ENCODE data around the gene TBXAS1.

TBXAS1 gene

DNA sequence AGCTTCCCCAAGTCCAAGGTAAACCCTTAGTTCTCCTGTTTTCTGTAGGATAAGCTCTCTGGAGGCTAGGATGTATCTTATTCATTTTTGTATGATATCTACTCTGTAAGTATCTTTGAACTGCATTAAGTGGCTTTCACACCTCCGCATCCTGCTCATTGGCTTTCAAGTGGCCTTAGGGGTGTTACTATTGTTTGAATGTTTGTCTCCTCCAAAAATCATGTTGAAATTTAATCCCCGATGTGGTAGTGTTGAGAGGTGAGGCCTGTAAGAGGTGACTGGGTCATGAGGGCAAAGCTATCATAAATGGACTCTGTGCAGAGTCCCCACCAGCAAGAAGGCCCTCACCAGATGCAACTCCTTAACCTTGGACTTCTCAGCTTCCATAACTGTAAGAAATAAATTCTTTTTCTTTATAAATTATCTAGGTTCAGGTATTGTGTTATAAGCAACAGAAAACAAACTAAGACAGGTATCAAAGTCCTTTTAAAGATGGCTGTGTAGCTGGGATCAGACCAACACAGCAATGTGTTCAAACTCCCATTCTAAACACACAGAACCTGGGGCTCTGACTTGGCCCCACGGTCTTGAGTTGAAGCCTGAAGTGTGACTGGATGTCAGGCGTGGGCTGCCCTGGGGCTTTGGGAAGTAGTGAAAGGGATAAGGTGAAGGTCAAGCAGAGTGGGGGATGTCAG, 25.9 kb downstream of the TBXAS1 start:
- DNase-seq (ENCODE audit: low read depth in 2 of 2) = no peak

DNA sequence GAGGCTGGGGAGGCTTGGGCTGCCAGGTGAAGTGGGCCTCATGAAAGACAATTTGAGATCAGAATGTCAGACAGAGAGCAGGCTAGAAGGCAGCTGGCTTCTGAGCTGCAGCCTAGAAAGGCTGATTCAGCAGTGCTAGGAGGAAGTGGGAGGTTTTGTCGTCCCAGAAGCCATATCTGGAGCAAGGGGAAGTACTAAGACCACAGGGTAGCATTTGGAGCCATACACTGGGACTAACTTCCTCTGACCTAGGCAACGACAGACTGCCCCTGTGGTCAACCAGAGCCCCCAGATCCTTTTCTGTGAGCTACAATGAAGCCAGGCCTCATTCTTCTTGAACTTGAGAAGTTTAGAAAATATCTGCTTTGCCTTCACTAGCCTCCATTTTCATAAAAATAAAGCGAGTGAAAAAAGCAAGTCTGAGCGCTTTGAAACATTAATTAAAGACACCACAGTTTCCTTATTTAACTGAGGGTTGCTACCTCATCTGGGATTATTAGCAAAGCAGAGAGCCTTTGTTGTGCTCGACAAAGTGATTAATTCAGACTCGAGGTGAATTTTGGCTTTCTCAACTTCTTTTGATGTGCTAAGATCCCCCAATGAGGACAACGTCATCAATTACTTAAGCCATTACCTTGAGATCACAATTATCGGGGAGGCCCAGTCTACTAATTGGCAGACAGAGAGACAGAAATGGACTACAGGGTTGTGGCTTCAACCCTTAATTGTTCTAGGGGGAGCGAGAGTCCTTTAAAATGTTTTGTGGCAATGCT, 26.6 kb downstream of the TBXAS1 start:
- DNase-seq (ENCODE audit: low read depth in 2 of 2) = no peak

DNA sequence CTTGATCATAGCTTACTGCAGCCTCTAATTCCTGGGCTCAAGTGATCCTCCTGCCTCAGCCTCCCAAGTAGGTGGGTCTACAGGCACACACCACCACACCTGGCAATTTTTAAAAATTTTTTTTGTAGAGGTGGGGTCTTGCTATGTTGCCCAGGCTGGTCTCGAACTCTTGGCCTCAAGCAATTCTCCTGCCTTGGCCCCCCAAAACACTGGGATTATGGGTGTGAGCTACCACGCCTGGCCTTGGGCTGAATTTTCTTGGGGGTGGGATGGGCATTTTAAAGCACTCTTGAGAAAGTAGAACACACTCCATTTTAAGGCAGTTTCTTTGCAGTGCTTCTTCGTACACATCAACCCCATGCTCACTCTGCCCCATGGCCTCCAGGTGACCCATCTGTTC, 28.7 kb downstream of the TBXAS1 start:
- no peak for DNase-seq (ENCODE audit: low read depth in 2 of 2)

DNA sequence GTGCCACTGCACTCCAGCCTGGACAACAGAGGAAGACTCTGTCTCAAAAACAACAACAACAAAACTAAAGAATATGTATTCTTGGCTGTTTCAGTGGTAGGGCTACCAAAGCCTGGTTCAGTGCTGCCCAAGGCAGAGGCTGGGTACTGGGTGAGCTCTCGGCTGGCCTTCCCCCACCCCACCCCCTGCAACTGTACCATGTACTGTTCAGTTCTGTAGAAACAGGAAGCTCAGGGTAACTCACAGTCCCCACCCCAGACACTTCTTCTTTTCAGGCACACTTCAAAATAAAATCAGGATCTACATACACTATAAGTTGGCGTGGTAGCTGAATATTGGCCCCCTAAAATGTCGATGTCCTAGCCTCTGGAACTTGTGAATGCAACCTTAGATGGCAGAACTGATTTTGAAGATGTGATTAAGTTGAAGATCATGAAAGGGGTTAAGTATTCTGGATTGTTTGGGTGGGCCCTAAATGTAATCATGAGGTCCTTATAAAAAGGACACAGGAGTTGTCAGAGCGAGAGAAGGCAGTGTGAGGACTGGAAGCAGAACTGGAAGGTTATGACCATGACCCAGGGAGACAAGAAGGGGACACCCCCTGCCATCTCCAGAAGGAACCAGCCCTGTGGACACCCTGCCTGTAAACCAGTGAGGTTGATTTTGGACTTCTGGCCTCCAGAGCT, 31.2 kb downstream of the TBXAS1 start:
- no peak for DNase-seq (ENCODE audit: low read depth in 2 of 2)

DNA sequence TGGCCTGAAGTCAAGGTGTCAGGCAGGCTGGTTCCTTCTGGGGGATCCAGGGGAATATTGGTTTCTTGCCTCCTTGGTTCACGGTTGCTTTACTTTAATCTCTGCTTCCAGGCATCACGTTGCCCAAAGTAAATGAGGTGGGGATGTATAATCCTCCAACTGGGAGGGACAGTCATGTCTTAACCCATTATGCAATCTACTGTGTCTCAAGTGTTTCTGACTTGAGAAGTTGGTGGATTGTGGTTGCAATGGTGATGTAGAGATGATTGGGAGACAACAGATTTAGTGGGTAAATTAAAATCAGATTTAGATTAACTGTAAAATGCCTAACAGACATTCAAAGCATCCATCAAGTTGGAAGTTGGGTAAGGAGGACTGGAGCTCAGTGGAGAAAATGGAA, 32.7 kb downstream of the TBXAS1 start:
- DNase-seq (ENCODE audit: low read depth in 2 of 2) = no peak

DNA sequence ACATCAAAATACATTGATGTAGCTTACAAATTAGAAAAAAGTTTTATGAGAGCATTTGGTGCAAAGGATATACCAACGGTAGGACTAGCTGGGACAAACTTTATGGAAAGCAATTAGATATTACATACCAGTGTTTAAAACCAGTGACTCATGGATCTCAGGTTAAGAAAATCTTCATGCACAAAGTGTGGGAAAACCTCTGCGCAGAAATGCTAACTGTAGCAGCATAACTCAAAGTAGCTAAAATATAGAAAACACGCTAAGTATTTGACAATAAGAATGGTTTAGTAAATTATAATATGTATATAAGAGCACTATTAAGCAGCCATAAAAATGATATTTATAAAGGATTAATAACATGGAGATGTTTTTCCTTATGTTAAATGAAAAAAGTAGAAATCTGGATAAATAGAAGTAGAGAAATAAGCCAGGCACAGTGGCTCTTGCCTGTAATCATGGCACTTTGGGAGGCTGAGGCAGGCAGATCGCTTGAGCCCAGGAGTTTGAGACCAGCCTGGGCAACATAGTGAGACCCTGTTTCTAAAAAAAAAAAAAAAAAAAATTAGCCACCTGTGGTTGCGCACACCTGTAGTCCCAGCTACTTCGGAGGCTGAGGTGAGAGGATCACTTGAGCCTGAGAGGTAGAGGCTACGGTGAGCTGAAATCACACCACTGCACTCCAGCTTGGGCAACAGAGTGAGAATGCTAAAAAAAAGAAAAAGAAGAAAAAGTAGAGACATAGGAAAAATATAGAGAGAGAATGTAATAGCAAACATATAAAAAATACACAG, 37.2 kb downstream of the TBXAS1 start:
- DNase-seq (ENCODE audit: low read depth in 2 of 2) = no peak

DNA sequence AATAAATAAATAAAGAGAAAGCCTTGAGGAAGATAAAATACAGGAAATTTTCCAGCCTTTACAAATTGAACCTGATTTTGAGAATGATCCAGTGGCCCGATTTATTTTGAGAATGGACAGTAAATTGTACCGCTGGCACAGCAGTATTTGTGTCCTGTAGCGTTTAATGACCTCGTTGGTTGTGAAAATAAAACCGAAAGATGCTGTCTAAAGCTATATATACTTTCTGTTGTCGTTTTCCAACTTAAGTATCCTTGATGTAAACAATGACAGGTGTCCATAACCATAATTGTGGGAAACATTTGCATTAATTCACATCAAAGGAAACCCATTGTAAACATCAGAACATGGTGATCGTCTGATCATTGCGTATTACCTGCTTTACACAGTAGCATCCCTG, 38.8 kb downstream of the TBXAS1 start:
- DNase-seq (ENCODE audit: low read depth in 2 of 2) = no peak

DNA sequence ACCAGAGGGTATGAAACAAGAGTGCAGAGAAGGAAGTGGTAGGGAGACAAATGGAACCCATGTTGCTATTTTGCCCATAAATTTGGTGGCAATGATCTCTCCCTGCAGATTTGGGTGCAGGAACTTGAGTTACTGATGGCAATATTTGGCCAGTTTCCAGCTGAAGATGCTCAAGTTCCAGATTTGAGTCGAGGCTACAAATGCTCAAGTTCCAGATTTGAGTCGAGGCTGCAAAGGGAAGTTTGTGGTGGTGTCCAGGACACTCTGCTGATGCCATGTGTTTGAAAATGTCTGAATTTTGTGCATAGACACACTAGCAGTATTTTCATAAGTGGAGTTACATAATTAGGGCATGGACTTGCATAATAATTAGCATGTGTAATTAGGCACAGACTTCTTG, 40.8 kb downstream of the TBXAS1 start:
- no peak for DNase-seq (ENCODE audit: low read depth in 2 of 2)

DNA sequence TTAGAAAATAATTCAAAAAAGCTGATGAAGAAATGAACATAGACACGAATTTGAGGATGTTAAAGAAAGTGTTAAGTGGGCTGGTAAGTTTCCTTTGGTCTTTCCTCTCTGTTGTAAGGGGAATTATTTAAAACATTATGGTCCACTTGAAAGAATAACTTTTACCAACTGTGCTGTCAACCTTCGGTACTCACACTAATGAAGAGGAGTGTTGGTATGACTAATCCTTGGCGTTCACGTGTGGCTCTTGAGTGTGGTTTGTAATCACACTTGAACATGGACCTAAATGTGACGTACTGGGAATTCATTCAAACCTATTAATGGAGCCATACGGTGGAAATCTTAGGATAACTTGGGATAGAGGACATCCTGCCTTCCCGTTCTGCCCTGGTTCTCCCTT, 41.3 kb downstream of the TBXAS1 start:
- no peak for DNase-seq (ENCODE audit: low read depth in 2 of 2)

DNA sequence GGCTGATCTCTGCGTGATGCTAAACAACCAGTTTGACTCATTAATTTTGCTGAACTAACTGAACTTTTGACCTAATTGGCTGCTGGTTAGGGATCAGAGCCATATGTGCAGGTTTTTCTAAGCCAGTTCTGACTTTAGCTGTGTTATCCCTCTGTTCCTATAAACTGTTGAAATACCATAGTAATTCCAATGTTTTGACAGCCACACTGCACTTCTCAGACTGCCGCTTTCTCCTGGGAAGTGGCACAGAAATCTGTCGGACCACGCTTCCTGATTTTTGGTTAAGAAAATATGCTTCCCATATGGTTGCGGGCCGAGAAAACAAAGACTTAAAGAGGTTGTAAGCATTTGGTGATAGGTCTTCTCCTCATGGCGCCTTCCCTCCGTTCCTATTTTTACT, 42.3 kb downstream of the TBXAS1 start:
- DNase-seq (ENCODE audit: low read depth in 2 of 2) = no peak

DNA sequence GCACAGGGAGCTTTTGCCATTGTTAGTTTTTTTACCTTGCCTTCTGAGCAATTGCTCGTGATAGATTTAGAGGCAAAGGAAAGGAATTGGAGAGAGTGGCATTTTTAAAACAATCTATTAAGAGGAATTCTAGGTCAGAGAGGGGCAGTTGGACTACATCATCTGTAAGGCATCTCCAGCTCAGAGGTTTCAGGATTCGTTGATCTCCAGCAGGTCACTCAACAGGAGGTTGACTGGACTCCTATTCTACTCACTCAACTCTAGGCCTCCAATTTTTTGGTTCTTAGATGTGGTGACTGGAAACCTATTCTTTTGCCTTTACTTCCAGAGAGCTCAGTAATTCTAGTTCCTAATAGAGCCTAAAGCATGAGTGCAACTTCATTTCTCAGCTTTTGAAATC, 42.8 kb downstream of the TBXAS1 start:
- DNase-seq (ENCODE audit: low read depth in 2 of 2) = no peak

DNA sequence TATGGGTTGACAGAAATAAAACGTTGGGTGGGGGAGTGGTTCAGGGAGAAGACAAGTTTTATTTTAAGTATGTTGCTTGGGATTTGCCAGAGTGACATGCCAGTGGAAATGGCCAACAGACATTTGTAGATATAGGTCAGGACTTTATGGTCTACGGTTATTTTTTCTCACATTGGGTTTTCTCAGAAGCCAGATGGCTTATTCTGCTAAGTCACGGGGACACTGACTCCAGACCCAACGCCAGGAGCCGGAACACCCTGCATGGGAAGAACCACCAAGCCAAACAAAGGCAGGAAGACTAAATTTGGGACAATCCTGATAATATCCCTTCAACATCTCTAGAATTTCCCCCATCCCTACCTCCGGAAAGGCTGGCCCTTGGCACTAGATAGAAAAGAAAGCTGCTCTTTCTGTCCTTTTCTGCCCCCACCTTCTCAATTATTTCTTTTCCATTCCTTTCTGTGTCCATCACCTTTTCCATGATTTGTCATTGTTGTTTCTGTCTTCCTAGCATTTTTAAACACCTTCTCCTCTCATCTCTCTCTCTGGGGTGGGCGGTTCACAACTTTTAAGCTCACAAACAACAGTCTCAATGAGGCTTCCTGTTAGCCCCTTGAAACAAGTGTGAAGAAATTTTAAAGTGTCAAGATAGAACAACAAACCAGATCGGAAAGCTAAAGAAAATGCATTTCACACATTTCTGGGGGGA, 44.7 kb downstream of the TBXAS1 start:
- DNase-seq (ENCODE audit: low read depth in 2 of 2) = no peak

DNA sequence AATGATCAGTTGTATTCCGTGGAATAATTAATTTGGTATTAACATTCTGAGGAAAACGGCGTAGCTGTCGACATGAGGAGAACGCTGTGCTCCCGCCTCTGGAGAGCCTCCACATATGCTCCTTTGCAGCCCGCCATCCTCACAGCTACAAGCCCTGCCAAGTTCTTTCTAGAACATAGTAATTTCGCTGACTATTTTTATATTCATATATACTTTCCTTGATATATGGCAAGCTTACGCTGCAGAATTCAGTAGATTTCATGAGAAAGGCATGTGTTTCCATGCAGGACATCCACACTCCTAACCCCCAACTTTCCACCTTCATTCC, 45.2 kb downstream of the TBXAS1 start:
- no peak for DNase-seq (ENCODE audit: low read depth in 2 of 2)

DNA sequence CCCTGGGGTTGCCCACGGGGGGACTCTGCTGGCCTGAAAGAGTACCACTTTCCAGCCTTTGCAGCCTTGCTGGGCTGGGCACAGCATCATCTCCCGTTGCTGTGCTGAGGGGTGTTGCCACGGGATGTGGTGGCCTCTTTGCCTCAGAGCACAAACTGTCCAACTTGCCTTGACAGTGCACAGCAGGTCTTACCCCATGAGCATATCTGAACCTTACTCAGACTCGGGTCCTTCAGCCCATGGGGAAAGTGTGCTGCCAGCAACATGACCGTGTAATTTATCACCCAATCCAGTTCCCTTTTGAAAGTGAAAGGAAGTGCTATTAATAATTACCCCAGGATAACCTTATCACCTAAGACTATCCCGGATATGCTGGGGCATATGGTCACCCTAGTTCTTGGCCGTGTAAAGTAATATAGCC, 46.8 kb downstream of the TBXAS1 start:
- DNase-seq (ENCODE audit: low read depth in 2 of 2) = no peak

DNA sequence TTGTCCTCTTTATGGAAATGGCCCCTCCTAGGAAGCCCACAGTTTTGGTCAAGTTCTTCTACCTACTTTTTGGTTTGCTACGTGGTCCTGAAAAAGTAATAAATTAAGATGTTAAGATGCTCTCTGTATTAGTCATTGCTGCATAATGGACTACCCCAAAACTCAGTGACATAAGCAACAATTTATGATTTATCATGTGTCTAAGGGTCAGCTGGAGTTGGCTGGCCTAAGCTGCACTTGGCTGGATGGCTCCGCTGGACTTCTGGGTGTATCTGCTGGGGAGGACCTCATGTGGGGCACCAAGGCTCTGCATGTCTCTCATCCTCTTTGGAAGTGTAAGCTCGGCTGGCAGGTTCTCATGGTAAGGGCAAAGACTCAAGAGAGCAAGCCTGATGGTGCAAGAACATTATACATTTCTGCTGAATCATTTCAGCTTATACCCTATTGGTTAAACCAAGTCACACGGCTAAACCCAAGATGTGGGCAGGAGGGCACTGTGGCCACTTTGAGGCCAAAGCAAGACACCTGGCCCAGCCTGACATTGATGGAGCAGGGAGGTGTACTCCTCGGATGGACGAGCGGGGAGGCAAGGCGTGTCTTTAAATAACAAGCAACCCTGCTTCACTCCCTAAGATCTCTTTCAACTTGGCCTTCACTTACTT, 47.7 kb downstream of the TBXAS1 start:
- no peak for DNase-seq (ENCODE audit: low read depth in 2 of 2)

DNA sequence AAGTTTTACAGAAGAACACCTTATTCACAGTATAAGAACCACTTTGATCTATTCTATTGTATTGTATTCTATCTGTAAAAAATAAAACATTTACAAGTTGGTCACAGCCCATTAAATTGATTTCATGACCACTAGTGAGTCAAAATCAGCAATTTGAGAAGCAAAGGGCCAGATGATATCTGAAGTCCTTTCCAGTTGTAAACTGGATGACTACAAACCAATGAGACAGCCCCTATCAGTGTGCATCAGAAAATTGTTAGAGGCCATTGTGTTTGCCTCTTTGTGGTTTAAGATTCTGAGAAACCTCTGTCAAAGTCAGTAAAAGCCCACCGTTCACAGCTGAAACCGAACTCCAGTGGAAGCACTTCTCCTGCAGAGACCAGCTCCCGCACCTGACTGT, 54.8 kb downstream of the TBXAS1 start:
- no peak for DNase-seq (ENCODE audit: low read depth in 2 of 2)

DNA sequence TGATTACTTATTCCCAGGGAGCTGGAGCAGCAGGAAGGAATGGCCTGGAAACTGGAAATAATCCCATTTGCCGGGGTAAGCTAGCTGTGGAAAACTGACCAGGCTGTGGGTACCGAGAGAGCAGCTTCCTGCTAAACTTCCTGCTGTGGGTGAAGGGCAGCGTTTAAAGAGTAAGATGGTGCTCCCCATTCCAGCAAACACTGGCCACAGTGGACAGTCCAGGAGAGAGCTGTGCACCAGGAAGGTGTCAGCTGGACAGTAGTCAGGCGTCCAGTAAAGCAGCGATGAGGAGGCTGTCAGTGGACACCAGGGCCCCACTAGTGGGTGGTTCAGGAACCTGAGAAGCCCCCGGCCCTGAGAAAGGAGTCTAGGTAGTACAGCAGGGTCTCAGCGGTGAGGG, 55.4 kb downstream of the TBXAS1 start:
- no peak for DNase-seq (ENCODE audit: low read depth in 2 of 2)

DNA sequence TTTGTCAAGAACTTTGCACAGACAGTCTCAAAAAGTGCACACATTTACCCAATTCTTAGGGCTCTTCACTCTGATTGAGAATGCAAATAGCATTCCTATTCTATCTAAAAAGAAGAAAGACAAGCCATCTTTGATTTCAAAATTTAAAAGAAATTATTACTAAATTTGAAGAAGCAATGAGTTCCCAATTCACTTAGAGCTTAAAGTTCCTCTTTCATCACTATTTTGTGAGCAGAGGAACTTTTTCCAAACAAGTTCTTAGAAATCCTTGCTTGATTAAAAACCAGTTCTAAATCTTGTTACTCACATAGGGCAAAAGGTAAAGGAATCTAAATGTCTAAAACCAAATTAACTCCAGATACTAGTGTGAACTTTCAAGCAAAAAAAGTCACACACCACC, 56.4 kb downstream of the TBXAS1 start:
- no peak for DNase-seq (ENCODE audit: low read depth in 2 of 2)

DNA sequence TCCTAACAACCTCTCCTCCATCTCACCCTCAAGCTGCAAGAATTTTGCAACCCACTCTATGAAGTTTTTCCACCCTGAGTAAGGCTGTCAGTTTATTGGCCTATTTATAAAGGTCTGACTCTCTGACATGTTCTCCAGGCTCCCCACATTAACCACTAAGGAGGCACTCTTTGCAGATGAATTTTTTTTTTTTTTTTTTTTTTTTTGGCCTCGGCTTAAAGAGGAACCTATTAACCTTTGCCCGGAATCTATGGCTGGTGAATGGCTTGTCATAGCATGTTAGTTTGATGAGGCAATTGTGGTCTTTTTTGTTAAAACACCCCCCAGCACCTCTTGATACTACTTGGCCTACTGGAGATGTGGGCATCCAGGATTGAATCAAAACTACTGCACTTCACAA, 57.1 kb downstream of the TBXAS1 start:
- DNase-seq (ENCODE audit: low read depth in 2 of 2) = no peak

DNA sequence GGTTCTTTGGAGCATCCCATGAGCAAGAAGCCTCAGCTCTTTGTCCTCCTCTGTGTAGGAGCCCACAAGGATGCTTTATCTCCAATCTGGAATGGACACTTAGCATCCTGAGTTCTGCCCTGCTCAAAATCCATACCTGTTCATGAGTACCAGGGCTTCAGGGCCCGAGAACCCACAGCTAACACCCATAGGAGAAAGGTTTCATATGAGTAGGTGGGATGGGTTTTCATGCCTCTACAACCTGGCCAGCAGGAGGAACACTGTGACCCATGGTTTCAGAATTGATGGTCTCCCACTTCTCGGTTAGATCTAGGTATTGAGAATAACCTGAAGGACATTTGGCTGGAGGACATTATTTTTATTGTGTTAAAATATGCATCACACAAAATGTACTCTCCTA, 57.8 kb downstream of the TBXAS1 start:
- DNase-seq (ENCODE audit: low read depth in 2 of 2) = no peak

DNA sequence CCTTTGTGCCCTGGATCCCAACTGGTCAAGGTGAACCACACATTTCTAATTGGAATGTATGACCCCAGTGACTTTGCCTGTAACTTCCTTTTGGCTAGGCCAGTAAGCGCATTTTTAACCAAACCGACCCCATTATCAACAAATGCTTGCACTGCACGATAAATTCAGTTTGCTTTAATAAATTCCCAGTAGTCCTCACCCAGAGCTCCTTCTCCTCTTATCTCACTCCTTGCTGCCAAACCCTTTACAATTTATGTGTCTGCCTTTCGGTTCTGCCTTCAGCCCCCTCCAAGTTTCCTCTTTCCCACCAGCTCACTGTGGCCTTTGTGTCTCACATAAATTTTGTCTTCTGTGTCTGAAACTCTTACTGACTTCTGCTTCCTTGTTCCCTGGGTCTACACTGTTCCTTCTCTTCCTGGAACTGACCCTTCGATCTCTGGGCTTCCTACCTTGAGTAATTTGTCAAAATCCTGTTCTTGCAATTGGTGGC, 59.0 kb downstream of the TBXAS1 start:
- DNase-seq (ENCODE audit: low read depth in 2 of 2) = no peak

Data from stimulated activated CD8-positive, alpha-beta memory T cell treated with anti-CD3 and anti-CD28 coated beads, Interleukin-2, amount 100 ng/mL, for 1 hour (primary cell).